ENCODE results near the gene PRMT7. TPM values are rescaled to one million over a fixed set of nuclear protein-coding genes. Genes with fewer than 3 reads are reported as not detected.

PRMT7 gene
- total RNA-seq, 1 donor, result 42.7 TPM

GRCh38 chr16:68275611-68276191 is 35.1 kb upstream of the PRMT7 start:
- TF ChIP-seq CTCF (IDR thresholded peaks at IDR 0.05; ENCODE audit: insufficient read depth, low read depth, low read length), result no peak
- H3K4me3 ChIP-seq (ENCODE audit: low read depth, low read length), result no peak overlapping the region
- no peak for DNase-seq (ENCODE audit: low read depth)

- no peak for DNase-seq (ENCODE audit: low read depth)
- no peak for TF ChIP-seq CTCF (IDR thresholded peaks at IDR 0.05; ENCODE audit: insufficient read depth, low read depth, low read length)
- H3K4me3 ChIP-seq (ENCODE audit: low read depth, low read length), result no peak overlapping the region
These were observed 34.6 kb upstream of the PRMT7 start for GRCh38 chr16:68276223-68276622.

GRCh38 chr16:68279726-68280558 is 30.9 kb upstream of the PRMT7 start:
- no peak overlapping the region for H3K4me3 ChIP-seq (ENCODE audit: low read depth, low read length)
- no peak for DNase-seq (ENCODE audit: low read depth)
- TF ChIP-seq CTCF (IDR thresholded peaks at IDR 0.05; ENCODE audit: insufficient read depth, low read depth, low read length), result no peak

- H3K4me3 ChIP-seq (ENCODE audit: low read depth, low read length), result no peak overlapping the region
- no peak for DNase-seq (ENCODE audit: low read depth)
- TF ChIP-seq CTCF (IDR thresholded peaks at IDR 0.05; ENCODE audit: insufficient read depth, low read depth, low read length), result no peak
These were observed 29.3 kb upstream of the PRMT7 start for GRCh38 chr16:68281368-68282063.

GRCh38 chr16:68282064-68282452 is 28.8 kb upstream of the PRMT7 start:
- H3K4me3 ChIP-seq (ENCODE audit: low read depth, low read length), result no peak overlapping the region
- no peak for TF ChIP-seq CTCF (IDR thresholded peaks at IDR 0.05; ENCODE audit: insufficient read depth, low read depth, low read length)
- DNase-seq (ENCODE audit: low read depth), result no peak

GRCh38 chr16:68283346-68283745 is 27.5 kb upstream of the PRMT7 start:
- no peak for TF ChIP-seq CTCF (IDR thresholded peaks at IDR 0.05; ENCODE audit: insufficient read depth, low read depth, low read length)
- H3K4me3 ChIP-seq (ENCODE audit: low read depth, low read length), result no peak overlapping the region
- DNase-seq (ENCODE audit: low read depth), result no peak
